ENCODE results near the gene MED4. TPM values are rescaled to one million over a fixed set of nuclear protein-coding genes. Genes with fewer than 3 reads are reported as not detected.

The MED4 gene
- total RNA-seq, 2 donors from 2014 or later: 33.9 to 36.4 TPM

GRCh38 chr13:48113756-48114130 lies 18.8 kb upstream of the MED4 start:
- H3K4me3 ChIP-seq: no peak overlapping the region
- intact Hi-C loops (cut with DNase I): no loop called here

GRCh38 chr13:48112896-48113755 lies 18.2 kb upstream of the MED4 start:
- no peaks in the 10 kb centered on the region for H3K36me3 ChIP-seq
- H3K4me3 ChIP-seq: no peak overlapping the region
- no peaks in the 10 kb centered on the region for H3K27me3 ChIP-seq (replicated peaks; ENCODE audit: insufficient read depth)
- TF ChIP-seq POLR2AphosphoS5 (IDR thresholded peaks at IDR 0.05): no peak
- no peak overlapping the region for H3K27ac ChIP-seq
- DNase-seq (ENCODE audit: low spot score): no peak
- intact Hi-C loops (cut with DNase I): no loop called here
- 90% methylated on average over 5 of the region's 5 CpGs for WGBS
- H3K4me1 ChIP-seq (replicated peaks): no peaks in the 10 kb centered on the region
- no peaks in the 10 kb centered on the region for H3K9me3 ChIP-seq

More at GRCh38 chr13:48113756-48114130, 18.8 kb upstream of the MED4 start:
- Histone ChIP-seq H3K36me3 (no peaks in the 10 kb centered on the region), H3K27ac (no peak overlapping the region), H3K9me3 (no peaks in the 10 kb centered on the region), H3K4me1 (replicated peaks) (no peaks in the 10 kb centered on the region), H3K27me3 (replicated peaks; ENCODE audit: insufficient read depth) (no peaks in the 10 kb centered on the region)
- DNase-seq (ENCODE audit: low spot score): no peak
- WGBS: 100% methylated on average over 1 of the region's 1 CpG
- TF ChIP-seq POLR2A (IDR thresholded peaks at IDR 0.05) (no peak), POLR2AphosphoS5 (IDR thresholded peaks at IDR 0.05) (no peak), CTCF (IDR thresholded peaks at IDR 0.05) (no peak)

GRCh38 chr13:48110931-48111721 lies 16.2 kb upstream of the MED4 start:
- intact Hi-C loops (cut with DNase I): no loop called here
- peak overlapping the region; percentile 12 to 47 for H3K27ac ChIP-seq
- DNase-seq (ENCODE audit: low spot score): no peak
- TF ChIP-seq POLR2AphosphoS5 (IDR thresholded peaks at IDR 0.05) (no peak), CTCF (IDR thresholded peaks at IDR 0.05) (no peak), POLR2A (IDR thresholded peaks at IDR 0.05) (no peak)
- H3K4me3 ChIP-seq: no peak overlapping the region
- 3% methylated on average over 3 of the region's 3 CpGs for WGBS
- H3K27me3 ChIP-seq (replicated peaks; ENCODE audit: insufficient read depth): no peaks in the 10 kb centered on the region
- no peaks in the 10 kb centered on the region for H3K4me1 ChIP-seq (replicated peaks)
- H3K9me3 ChIP-seq: no peaks in the 10 kb centered on the region
- H3K36me3 ChIP-seq: no peaks in the 10 kb centered on the region

GRCh38 chr13:48110132-48110868 lies 15.4 kb upstream of the MED4 start:
- no peaks in the 10 kb centered on the region for H3K36me3 ChIP-seq
- no peak for DNase-seq (ENCODE audit: low spot score)
- no peak overlapping the region for H3K4me3 ChIP-seq
- H3K4me1 ChIP-seq (replicated peaks): no peaks in the 10 kb centered on the region
- intact Hi-C loops (cut with DNase I): no loop called here
- H3K27me3 ChIP-seq (replicated peaks; ENCODE audit: insufficient read depth): no peaks in the 10 kb centered on the region
- WGBS: 33% methylated on average over 3 of the region's 3 CpGs
- no peaks in the 10 kb centered on the region for H3K9me3 ChIP-seq
- no peak for TF ChIP-seq POLR2A (IDR thresholded peaks at IDR 0.05)
- no peak for TF ChIP-seq POLR2AphosphoS5 (IDR thresholded peaks at IDR 0.05)
- no peak for TF ChIP-seq CTCF (IDR thresholded peaks at IDR 0.05)
- H3K27ac ChIP-seq: peak overlapping the region; percentile 12 to 34

- TF ChIP-seq POLR2A (IDR thresholded peaks at IDR 0.05): no peak
- no peak for TF ChIP-seq CTCF (IDR thresholded peaks at IDR 0.05)
- TF ChIP-seq POLR2AphosphoS5 (IDR thresholded peaks at IDR 0.05): no peak
- intact Hi-C loops (cut with DNase I): no loop called here
- WGBS: 80% methylated on average over 4 of the region's 4 CpGs
Measured at GRCh38 chr13:48108106-48108505, 13.2 kb upstream of the MED4 start.

More at GRCh38 chr13:48108106-48108505, 13.2 kb upstream of the MED4 start:
- Histone ChIP-seq H3K36me3 (no peaks in the 10 kb centered on the region), H3K27ac (no peak overlapping the region), H3K4me3 (no peak overlapping the region), H3K4me1 (replicated peaks) (no peaks in the 10 kb centered on the region), H3K9me3 (no peaks in the 10 kb centered on the region), H3K27me3 (replicated peaks; ENCODE audit: insufficient read depth) (no peaks in the 10 kb centered on the region)
- DNase-seq (ENCODE audit: low spot score): no peak

Measured in prostate gland (tissue), 2 donors.